Adipocyte (in vitro differentiated cells): ENCODE measurements around the gene NF1.
"Not testable (repeated sequence)": the region's sequence is repeated elsewhere in the genome, so short reads cannot be mapped to it uniquely, and the experiment has no call there.

ENCODE experiments used
- DNase-seq: peaks from one replicate; pipeline ENCODE4 v3.0.0-alpha.2; 2015; ENCODE audit warnings: low read depth
- H3K27me3 ChIP-seq: replicated peaks from 2 replicates; pipeline ENCODE4 v1.7.0; 2013; ENCODE audit warnings: mild to moderate bottlenecking, low read length, moderate library complexity; ENCODE audit not compliant: control insufficient read depth, insufficient read depth
- H3K36me3 ChIP-seq: 2 replicates; pipeline ENCODE4 v1.7.0; 2013; ENCODE audit warnings: low read length, mild to moderate bottlenecking, moderate library complexity; ENCODE audit not compliant: control insufficient read depth, insufficient read depth, severe bottlenecking
- H3K4me1 ChIP-seq: 2 replicates; pipeline ENCODE4 v1.7.0; 2013; ENCODE audit warnings: mild to moderate bottlenecking, low read length, moderate library complexity; ENCODE audit not compliant: control insufficient read depth, insufficient read depth
- H3K4me3 ChIP-seq: 2 replicates; pipeline ENCODE4 v1.7.0; 2013; ENCODE audit warnings: mild to moderate bottlenecking, low read length, moderate library complexity
- H3K9ac ChIP-seq: 2 replicates; pipeline ENCODE4 v1.7.0; 2013; ENCODE audit warnings: mild to moderate bottlenecking, low read length, moderate library complexity
- H3K9me3 ChIP-seq: 2 replicates; pipeline ENCODE4 v1.7.0; 2013; ENCODE audit warnings: mild to moderate bottlenecking, low read length, moderate library complexity; ENCODE audit not compliant: control insufficient read depth

Gene NF1

DNA sequence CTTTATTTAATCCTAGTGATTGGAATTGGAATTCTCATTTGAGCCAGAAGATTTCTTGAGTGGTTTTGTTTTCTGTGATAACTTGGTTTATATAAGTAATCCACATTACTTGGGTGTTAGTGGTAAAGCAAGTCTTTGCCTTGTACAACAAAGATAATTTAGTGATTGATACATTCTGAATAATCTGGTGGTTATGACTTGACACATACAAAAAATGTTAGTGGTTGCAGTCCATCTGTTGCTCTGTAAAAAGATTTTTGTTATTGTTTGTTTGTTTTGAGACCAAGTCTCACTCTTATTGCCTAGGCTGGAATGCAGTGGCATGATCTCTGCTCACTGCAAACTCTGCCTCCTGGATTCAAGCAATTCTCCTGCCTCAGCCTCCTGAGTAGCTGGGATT is 189.1 kb downstream of the NF1 start:
- no peak for DNase-seq
- H3K36me3 ChIP-seq: peaks cover 23% of the 10 kb centered on the region

GRCh38 chr17:31286587-31286986 is 191.8 kb downstream of the NF1 start:
- DNase-seq: no peak
- Histone ChIP-seq H3K27me3 (no peaks in the 10 kb centered on the region), H3K36me3 (peaks cover 13% of the 10 kb centered on the region), H3K4me3 (no peak overlapping the region), H3K4me1 (peaks cover 4% of the 10 kb centered on the region), H3K9ac (no peak overlapping the region), H3K9me3 (no peaks in the 10 kb centered on the region)

More for the DNA sequence above, 189.1 kb downstream of the NF1 start:
- Histone ChIP-seq H3K27me3 (no peaks in the 10 kb centered on the region), H3K4me1 (peaks cover 7% of the 10 kb centered on the region), H3K9ac (no peak overlapping the region), H3K4me3 (no peak overlapping the region), H3K9me3 (no peaks in the 10 kb centered on the region)

GRCh38 chr17:31287932-31288331 is 193.2 kb downstream of the NF1 start:
- DNase-seq, H3K4me3 ChIP-seq, H3K36me3 ChIP-seq, H3K9ac ChIP-seq, H3K9me3 ChIP-seq, H3K4me1 ChIP-seq, H3K27me3 ChIP-seq: not testable (repeated sequence)

DNA sequence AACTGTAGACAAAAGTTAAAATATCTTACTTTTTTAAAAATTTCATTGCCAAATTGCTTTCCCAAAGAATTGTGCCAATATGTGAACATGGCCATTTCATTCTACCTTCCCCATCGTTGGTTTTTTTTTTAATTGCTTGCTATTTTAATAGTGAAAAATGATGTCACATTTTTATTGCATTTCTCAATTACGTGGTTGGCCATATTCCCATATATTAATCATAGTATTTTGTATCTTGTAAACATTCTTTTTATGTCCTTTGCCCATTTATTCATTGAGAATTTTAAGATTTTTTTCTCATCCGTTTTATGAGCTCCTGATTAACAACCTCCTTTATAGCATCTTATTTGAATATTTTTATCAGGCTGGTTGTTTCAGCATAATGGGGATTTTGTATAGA is 195.0 kb downstream of the NF1 start:
- Histone ChIP-seq H3K9me3 (no peaks in the 10 kb centered on the region), H3K4me1 (peaks cover 4% of the 10 kb centered on the region), H3K36me3 (peaks cover 4% of the 10 kb centered on the region), H3K27me3 (no peaks in the 10 kb centered on the region), H3K4me3 (no peak overlapping the region), H3K9ac (no peak overlapping the region)
- no peak for DNase-seq

DNA sequence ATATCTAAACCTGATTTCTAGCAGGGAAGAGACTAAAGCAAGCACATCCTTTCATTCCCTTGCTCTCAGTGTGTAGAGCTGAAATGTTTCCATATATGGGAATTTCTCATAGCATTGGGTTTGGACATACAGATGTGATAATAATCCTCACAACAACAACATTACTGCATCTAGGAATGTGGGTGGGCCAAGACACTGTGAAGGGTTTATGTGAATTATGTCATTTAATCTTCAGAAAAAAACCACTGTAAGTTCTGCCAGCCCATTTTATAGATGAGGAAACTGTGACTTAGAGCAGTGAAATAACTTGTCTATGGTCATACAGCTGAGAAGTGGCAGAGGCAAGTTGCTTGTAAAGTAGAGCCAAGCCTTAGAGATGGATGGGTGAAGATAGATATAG is 197.0 kb downstream of the NF1 start:
- H3K27me3 ChIP-seq: no peaks in the 10 kb centered on the region
- peaks cover 4% of the 10 kb centered on the region for H3K36me3 ChIP-seq
- H3K4me1 ChIP-seq: peaks cover 4% of the 10 kb centered on the region
- H3K9me3 ChIP-seq: no peaks in the 10 kb centered on the region
- H3K4me3 ChIP-seq: no peak overlapping the region
- H3K9ac ChIP-seq: no peak overlapping the region
- no peak for DNase-seq

DNA sequence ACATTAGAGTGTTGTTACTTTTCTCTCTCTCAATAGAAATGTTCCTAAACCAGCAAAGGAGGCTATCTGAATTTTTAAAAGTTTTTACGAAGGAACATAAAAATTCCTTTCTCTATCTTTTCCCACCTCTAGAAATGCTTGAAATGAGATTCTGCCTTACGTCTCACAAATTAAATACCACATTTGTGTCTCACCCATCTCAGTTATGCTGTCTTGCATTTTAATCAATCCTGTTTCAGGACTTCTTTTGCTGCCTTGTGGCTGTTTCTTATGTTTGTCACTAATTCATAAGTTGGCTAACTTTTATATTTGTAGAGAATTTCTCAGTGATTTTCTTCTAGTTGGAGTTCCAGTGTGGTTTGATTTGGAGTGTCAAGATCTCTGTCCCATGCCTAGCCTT is 198.8 kb downstream of the NF1 start:
- H3K4me1 ChIP-seq: peaks cover 4% of the 10 kb centered on the region
- H3K4me3 ChIP-seq: no peak overlapping the region
- no peaks in the 10 kb centered on the region for H3K27me3 ChIP-seq
- no peak overlapping the region for H3K9ac ChIP-seq
- no peaks in the 10 kb centered on the region for H3K36me3 ChIP-seq
- DNase-seq: peak; percentile 10
- H3K9me3 ChIP-seq: no peaks in the 10 kb centered on the region

DNA sequence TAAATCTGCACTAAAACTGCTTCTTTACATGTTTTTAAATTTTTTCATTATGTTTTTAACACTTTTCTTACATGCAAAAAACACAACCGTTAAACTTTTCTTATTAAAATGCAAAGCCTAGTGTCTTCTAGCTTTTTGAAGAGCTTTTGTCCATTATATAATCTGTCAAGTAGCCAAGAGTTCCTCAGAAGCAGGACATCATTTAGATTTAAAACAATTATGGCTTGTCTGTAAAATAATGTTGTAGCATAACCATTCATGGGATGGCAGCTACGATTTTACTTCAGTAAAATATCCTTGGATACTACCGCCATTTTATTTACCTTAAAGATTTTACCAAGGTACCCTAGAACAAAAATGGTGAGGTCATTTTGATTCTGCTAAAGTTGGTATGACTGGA is 199.5 kb downstream of the NF1 start:
- Histone ChIP-seq H3K4me1 (peaks cover 5% of the 10 kb centered on the region), H3K36me3 (no peaks in the 10 kb centered on the region), H3K9ac (no peak overlapping the region), H3K9me3 (no peaks in the 10 kb centered on the region), H3K27me3 (no peaks in the 10 kb centered on the region), H3K4me3 (no peak overlapping the region)
- no peak for DNase-seq

- no peaks in the 10 kb centered on the region for H3K36me3 ChIP-seq
- H3K9me3 ChIP-seq: no peaks in the 10 kb centered on the region
- H3K27me3 ChIP-seq: no peaks in the 10 kb centered on the region
- H3K4me3 ChIP-seq: no peak overlapping the region
- DNase-seq: peak; percentile 14
- H3K4me1 ChIP-seq: peaks cover 11% of the 10 kb centered on the region
- H3K9ac ChIP-seq: no peak overlapping the region
Observed at GRCh38 chr17:31294820-31295488, 200.2 kb downstream of the NF1 start.

DNA sequence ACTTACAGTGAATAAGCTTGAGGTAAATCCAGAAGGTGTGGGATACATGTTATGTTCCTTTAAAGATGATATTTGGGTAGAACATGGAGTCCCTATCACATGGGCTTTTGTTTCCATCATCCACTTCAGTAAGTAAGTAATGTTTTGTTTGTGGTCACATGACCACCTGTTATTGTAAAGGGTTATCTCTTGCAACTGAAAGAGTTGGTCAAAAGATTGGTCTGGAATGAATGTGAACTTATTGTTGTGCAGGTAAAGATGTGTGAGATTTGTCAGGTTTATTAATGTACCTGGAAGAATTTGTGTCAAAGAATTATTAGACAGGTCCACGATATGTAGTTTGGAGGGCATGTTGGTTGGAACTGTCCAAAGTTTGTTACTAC is 200.7 kb downstream of the NF1 start:
- DNase-seq: no peak
- Histone ChIP-seq H3K27me3 (no peaks in the 10 kb centered on the region), H3K4me1 (peaks cover 12% of the 10 kb centered on the region), H3K4me3 (no peak overlapping the region), H3K36me3 (no peaks in the 10 kb centered on the region), H3K9ac (no peak overlapping the region), H3K9me3 (no peaks in the 10 kb centered on the region)

DNA sequence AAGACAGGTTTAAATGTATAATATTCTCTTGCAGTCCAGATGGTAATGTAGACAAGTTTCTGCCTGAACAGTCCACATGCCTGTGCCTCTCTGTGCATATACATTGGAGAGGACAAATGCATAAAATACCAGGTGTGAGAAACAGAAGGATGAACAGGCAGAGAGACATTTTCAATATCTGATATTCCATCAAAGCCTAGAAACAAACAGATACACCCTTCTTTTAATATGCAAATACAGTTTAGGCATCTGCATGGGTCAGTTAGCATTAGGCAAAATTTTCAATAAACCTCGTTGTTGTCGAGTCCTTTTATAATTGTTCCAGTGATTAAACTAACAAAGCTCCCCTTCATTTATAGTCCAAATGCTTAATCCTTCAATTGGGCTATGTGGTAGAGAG is 201.4 kb downstream of the NF1 start:
- H3K36me3 ChIP-seq: no peaks in the 10 kb centered on the region
- no peaks in the 10 kb centered on the region for H3K9me3 ChIP-seq
- DNase-seq: no peak
- H3K9ac ChIP-seq: no peak overlapping the region
- no peaks in the 10 kb centered on the region for H3K27me3 ChIP-seq
- peaks cover 14% of the 10 kb centered on the region for H3K4me1 ChIP-seq
- H3K4me3 ChIP-seq: no peak overlapping the region

GRCh38 chr17:31297090-31297489 is 202.3 kb downstream of the NF1 start, which contains the start of gene OMG:
Gene OMG, minus strand, starts transcription at chr17:31297239. Its CDS starts 908 bp downstream, at chr17:31296331.
- peaks cover 23% of the 10 kb centered on the region for H3K4me1 ChIP-seq
- H3K4me3 ChIP-seq: no peak within 1 kb of the TSS
- H3K36me3 ChIP-seq: no peaks in the 10 kb centered on the region
- no peak for DNase-seq
- no peaks in the 10 kb centered on the region for H3K9me3 ChIP-seq
- no peaks in the 10 kb centered on the region for H3K27me3 ChIP-seq
- H3K9ac ChIP-seq: no peak within 1 kb of the TSS

GRCh38 chr17:31299624-31300023 is 204.8 kb downstream of the NF1 start:
- peaks cover 27% of the 10 kb centered on the region for H3K4me1 ChIP-seq
- no peaks in the 10 kb centered on the region for H3K9me3 ChIP-seq
- peaks cover 3% of the 10 kb centered on the region for H3K36me3 ChIP-seq
- no peak for DNase-seq
- H3K4me3 ChIP-seq: no peak overlapping the region
- H3K27me3 ChIP-seq: no peaks in the 10 kb centered on the region
- no peak overlapping the region for H3K9ac ChIP-seq
